ENCODE results near the gene C6orf141. TPM values are rescaled to one million over a fixed set of nuclear protein-coding genes. Genes with fewer than 3 reads are reported as not detected.

The C6orf141 gene
- polyA plus RNA-seq, 4 donors = 0.33 to 0.98 (median 0.75) TPM

DNA sequence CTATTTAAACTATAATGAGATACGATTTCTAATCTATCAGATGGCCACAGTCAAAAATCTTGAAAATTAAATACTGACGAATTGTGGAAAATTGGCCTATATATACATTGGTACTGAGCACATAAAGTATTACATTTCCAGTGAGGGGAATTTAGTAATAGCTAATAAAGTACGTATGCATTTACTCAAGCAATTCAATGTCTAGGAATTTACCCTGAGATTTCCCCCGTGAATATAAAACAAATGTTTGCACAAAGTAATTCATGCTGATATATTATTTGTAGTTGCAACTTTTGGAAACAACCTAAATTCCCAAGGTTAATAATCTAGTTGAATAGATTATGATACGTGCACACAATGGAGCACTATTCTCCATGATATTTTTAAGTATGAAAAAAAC, 14.7 kb upstream of the C6orf141 start:
- DNase-seq (ENCODE audit: low read depth in 4 of 4, low spot score in 2 of 4) = no peak

GRCh38 chr6:49539102-49539501, 11.4 kb upstream of the C6orf141 start:
- no peak for DNase-seq (ENCODE audit: low read depth in 4 of 4, low spot score in 2 of 4)

- no peak for DNase-seq (ENCODE audit: low read depth in 4 of 4, low spot score in 2 of 4)
These were observed 9.9 kb upstream of the C6orf141 start for GRCh38 chr6:49540614-49541013.

DNA sequence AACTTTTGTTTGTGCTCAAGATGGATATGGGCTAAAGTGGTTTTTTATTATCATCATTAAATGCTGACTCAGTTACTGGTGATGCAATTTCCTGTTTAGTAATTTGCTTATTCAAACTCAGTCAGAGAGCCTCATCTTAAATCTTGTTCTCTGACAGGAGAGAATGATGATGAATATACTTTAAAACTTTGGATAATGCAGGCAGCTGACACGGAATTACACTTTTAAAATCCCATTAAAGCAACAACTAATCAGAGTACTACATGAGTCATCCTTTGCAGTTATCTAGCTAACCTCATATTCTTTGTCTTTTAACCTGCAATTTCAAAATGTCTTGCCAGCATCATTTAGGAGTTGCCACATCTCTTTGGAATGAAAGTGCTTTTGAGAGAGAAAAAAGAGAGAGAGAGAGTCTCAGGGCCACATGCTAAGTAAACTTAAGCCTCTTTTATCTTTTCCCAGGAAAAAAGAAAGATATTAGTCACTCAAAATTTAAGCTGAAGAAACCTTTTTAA, 9.2 kb upstream of the C6orf141 start:
- no peak for DNase-seq (ENCODE audit: low read depth in 4 of 4, low spot score in 2 of 4)

- DNase-seq (ENCODE audit: low read depth in 4 of 4, low spot score in 2 of 4) = no peak
These were observed 8.5 kb upstream of the C6orf141 start for GRCh38 chr6:49541936-49542335.

GRCh38 chr6:49543087-49543858, 7.2 kb upstream of the C6orf141 start:
- no peak for DNase-seq (ENCODE audit: low read depth in 4 of 4, low spot score in 2 of 4)

GRCh38 chr6:49546331-49546730, 4.1 kb upstream of the C6orf141 start:
- DNase-seq (ENCODE audit: low read depth in 4 of 4, low spot score in 2 of 4) = no peak

- DNase-seq (ENCODE audit: low read depth in 4 of 4, low spot score in 2 of 4) = no peak
These were observed 1.7 kb upstream of the C6orf141 start for GRCh38 chr6:49548613-49549304.

- DNase-seq (ENCODE audit: low read depth in 4 of 4, low spot score in 2 of 4) = no peak
These were observed 577 bp upstream of the C6orf141 start for GRCh38 chr6:49549691-49550491.

GRCh38 chr6:49551078-49551865, 804 bp downstream of the C6orf141 start:
- DNase-seq (ENCODE audit: low read depth in 4 of 4, low spot score in 2 of 4) = peak in 1 of 4 donors; percentile 23

DNA sequence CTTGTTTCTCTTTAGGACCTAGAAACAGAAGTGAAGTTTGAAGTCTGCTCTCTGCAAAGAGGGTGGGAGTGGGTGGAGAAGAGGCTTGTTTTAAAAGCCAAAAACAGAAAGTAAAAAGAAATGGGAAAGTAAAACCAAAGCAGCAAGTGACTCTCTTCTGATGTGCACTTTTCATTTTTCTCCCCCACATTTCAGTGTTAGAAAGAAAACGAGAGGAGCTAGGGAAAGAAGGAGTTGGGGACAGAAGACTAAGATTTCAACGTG, 1.3 kb downstream of the C6orf141 start:
- DNase-seq (ENCODE audit: low read depth in 4 of 4, low spot score in 2 of 4) = no peak

DNA sequence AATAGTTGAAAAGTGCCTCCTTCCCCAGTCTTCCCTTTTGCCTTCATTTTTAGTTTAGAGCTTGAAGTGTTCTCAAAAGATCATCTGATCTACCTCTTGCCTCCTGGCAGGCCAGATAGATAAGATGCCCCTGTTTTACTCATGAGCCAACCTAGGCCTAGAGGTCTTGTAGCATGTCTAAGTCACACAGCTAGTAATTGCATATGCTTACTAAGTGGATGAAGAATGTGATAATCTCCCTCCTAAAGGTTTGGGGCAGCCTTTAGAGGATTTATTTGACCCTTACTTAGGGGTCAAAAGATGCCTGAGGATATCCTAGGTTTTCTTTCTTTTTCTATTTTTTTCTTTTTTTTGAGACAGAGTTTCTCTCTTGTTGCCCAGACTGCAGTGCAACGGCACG, 2.1 kb downstream of the C6orf141 start:
- no peak for DNase-seq (ENCODE audit: low read depth in 4 of 4, low spot score in 2 of 4)

GRCh38 chr6:49553384-49553783, 2.9 kb downstream of the C6orf141 start:
- no peak for DNase-seq (ENCODE audit: low read depth in 4 of 4, low spot score in 2 of 4)

DNA sequence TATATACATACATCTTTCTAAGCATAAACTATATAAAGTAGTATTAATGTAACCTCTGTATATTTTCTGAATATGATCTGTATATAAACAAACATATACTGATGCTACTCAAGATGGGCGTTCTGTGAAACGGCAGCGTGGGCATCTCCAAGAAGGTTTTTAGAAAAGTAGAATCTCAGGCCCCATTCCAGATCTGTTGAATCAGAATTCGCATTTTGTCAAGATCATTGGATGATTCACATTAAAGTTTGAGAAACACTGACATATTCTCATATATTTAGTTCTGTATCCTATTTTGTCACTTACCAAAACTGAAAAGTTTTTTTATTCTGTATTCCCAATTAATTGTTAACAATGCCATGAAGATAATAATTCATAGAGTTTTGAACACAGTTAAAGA, 5.5 kb downstream of the C6orf141 start:
- no peak for DNase-seq (ENCODE audit: low read depth in 4 of 4, low spot score in 2 of 4)

GRCh38 chr6:49556429-49556837, 6.0 kb downstream of the C6orf141 start:
- no peak for DNase-seq (ENCODE audit: low read depth in 4 of 4, low spot score in 2 of 4)

DNA sequence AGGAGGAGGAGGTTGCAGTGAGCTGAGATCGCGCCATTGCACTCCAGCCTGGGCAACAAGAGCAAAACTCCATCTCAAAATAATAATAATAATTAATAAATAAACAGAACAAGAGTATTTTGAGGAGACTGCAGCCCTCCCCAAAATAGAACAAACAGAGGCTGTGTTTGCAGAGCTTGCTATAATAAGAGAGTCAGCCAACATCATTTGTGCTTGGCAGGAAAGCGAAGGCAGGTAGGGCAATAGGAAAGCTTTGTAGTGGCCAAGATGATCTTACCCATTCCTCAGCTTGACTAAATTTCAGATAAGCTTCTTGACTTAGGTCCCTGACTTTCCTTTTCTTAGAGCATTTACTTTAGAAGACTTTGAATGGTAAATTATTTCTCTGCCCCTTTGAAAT, 6.7 kb downstream of the C6orf141 start:
- no peak for DNase-seq (ENCODE audit: low read depth in 4 of 4, low spot score in 2 of 4)

- DNase-seq (ENCODE audit: low read depth in 4 of 4, low spot score in 2 of 4) = no peak
These were observed 7.8 kb downstream of the C6orf141 start for GRCh38 chr6:49558238-49558637.

DNA sequence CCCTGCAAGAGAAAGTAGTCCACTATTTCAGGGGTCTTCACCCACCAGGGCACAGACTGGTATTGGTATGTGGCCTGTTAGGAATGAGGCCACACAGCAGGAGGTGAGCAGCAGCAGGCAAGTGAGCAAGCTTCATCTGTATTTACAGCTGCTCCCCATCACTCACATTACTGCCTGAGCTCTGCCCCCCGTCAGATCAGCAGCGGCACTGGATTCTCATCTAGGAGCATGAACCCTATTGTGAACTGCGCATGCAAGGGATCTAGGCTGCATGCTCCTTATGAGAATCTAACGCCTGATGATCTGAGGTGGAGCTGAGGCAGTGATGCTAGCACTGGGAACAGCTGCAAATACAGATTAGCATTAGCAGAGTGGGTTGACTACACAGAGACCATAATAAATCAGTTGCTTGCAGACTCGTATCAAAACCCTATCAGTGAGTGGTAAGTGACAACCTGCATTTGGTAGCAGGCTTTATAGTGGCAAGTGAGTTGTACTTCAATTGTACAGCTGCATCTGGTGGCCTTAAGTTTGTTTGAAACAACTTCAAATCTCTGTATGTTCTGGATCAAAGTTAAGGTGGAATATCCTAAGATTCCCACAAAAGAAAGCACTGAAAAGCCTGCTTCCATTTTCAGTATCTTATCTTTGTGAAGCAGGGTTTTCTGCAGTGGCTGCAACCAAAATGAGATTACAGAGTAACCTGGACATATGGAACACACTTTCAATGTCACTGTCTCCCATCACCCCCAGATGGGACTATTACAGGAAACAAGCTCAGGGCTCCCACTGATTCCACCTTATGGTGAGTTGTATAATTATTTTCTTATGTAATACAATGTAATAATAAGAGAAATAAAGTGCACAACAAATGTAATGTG, 12.8 kb downstream of the C6orf141 start:
- DNase-seq (ENCODE audit: low read depth in 4 of 4, low spot score in 2 of 4) = no peak

DNA sequence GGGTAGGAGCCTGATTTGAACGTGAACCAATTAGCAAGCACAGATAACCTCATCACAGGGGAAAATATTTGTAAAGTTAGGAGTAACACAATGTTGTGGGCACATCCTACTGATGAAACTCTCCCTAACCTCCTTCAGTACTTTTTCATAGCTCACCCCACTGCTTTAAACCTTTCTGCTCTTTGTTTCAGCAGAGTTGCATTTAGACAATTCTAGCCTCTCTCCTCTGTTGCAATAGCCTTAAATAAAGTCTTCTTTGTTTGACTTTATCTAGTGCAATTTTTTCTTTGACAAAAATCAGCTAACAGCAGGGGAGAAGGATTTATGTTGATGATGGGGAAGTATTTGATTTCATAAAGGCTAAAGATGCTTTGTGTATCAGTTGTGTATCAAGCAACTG, 14.1 kb downstream of the C6orf141 start:
- no peak for DNase-seq (ENCODE audit: low read depth in 4 of 4, low spot score in 2 of 4)

DNA sequence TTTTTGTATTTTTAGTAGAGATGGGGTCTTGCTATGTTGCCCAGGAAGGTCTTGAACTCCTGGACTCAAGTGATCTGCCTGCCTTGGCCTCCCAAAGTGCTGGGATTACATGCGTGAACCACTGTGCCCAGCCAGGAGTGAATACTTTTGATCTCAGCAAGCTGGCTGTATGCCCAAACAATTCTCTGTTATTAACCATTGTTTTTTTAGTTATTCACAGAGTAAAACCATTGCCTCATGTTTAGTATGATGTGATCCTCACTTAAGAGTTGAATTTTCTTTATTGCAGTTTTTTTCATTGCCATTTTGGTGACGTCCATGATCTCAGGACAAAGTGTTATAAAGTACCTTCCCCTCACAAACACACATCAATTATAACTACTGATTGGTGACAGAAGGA, 14.8 kb downstream of the C6orf141 start:
- DNase-seq (ENCODE audit: low read depth in 4 of 4, low spot score in 2 of 4) = no peak

Data from left renal cortex interstitium (tissue), 4 donors.